ENCODE measurements around the gene GPR157.

DNA sequence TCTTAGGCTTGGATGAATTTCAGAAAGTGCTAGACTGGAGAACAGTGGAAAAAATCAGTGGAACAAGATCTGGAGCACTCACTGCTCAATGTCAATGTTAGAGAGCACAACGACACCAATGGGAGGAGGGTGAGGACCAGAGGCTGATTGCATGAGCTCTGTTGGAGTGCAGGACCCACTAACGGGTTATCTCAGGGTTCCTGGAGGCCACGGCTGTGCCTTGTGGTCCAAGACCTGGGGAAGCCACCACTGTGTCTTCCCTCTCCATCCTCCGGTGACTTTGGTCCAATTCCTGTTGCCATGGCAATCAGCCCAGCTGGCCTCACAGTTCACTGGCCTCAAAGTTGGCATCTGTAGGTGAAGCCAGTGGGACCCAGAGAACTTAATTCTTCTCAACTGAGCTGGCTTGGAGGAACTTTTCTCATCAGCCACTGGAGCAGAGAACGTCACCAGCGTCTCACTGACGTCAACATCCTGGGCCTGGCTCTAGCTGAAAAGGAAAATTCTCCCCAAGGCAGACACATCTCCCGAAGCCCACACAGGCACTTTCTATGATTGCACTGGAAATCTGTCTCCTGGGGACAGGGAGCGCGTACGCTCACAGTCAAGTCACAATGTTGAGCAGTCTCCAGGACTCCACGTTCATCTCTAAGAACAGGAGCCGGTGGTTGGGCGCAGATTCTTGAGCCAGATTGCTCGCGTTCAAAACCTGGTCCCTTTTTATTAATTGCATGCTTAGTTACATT is 21.9 kb upstream of the GPR157 start:
- TF ChIP-seq POLR2A (IDR thresholded peaks at IDR 0.05; ENCODE audit: extremely low read depth, insufficient read length) (no peak), CTCF (IDR thresholded peaks at IDR 0.05; ENCODE audit: low read depth, low read length) (no peak), MYC (IDR thresholded peaks at IDR 0.05; ENCODE audit: low read depth, low read length) (no peak)
- TF ChIP-seq, protein P1, sequence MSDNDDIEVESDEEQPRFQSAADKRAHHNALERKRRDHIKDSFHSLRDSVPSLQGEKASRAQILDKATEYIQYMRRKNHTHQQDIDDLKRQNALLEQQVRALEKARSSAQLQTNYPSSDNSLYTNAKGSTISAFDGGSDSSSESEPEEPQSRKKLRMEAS (IDR thresholded peaks at IDR 0.05; ENCODE audit: low read depth, low read length), result no peak
